C1 segment of cervical spinal cord (tissue), 14 donors: ENCODE data around the gene IFI44.

Experiments
- DNase-seq, 14 donors: peaks; one replicate each; lab custom pipeline; 2025; lab: John Stamatoyannopoulos, UW

IFI44 gene, protein sequence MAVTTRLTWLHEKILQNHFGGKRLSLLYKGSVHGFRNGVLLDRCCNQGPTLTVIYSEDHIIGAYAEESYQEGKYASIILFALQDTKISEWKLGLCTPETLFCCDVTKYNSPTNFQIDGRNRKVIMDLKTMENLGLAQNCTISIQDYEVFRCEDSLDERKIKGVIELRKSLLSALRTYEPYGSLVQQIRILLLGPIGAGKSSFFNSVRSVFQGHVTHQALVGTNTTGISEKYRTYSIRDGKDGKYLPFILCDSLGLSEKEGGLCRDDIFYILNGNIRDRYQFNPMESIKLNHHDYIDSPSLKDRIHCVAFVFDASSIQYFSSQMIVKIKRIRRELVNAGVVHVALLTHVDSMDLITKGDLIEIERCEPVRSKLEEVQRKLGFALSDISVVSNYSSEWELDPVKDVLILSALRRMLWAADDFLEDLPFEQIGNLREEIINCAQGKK

DNA sequence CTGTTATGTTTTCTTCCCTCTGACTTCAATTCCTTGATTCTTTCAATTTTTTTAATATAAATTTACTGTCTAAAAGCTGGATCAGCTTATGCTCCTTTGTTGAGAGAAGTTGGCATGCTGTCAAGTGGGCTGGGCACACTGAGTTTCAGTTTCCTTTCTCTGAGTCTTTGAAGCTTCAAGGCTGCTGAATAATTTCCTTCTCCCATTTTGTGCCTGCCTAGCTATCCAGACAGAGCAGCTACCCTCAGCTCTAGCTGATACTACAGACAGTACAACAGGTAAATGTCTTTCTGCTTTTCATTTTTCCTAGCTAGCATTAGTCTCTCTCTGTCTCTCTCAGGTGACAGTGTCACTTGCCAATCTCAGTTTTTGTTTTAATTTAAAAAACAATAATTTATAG is at the start of gene IFI44:
Gene IFI44 (plus strand): TSS at position 204 of the 400 bp plus-strand sequence. CDS start 365 bp downstream, outside the sequence.
- peak in 9 of 14 donors; percentile 8 to 68 (median 32) for DNase-seq

DNA sequence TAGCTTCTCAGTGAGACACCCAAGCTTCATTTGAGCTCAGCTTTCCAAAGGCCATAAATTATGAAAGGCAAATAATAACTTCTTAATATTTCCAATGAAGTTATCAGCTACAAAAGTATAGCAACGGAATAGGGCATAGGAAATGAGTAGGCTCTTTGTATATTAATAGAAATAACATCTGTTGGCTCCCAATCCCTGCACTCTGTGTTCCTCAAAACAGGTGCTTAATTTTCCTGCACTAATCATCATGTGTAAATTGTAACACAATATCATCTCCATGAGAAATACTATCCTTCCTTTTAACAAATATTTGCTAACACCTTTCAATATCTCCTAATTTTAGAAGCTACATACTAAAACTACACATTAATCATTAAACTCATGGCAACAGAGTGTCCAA is 48.6 kb upstream of the IFI44 start:
- no peak for DNase-seq

DNA sequence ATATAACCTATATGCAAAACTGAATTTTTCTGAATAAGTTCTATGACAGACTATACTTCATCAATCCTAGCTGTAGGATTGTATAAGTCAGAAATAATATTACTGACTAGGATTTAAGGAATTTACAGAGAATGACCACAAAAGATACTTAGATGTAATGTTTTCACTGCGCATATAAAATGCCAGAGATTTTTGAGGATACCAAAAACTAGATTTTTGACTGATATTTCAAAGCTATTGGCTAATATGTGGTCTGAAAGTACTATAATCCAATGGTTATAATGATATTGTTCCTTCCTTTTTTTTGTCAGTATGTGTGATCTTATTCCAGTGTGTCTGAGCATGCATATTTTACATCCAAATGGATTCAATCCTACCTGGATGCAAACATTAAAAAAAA is 46.4 kb upstream of the IFI44 start:
- DNase-seq = no peak

DNA sequence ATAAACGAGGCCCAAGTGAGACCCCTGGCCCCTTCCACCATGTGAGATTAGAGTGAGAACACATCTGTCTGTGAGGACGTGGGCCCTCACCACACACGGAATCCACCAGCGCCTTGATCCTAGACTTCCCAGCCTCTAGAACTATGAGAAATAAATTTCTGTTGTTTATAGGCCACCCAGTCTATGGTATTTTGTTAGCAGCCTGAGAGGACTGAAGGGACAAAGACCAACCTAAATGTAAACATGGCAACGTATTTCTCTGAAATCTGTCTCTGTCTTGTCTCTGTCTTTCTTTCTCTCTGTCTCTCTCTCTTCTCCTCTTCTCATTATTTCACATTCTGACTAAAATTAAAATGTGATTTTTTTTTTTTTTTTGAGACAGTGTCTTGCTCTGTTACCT is 45.0 kb upstream of the IFI44 start:
- DNase-seq = no peak

DNA sequence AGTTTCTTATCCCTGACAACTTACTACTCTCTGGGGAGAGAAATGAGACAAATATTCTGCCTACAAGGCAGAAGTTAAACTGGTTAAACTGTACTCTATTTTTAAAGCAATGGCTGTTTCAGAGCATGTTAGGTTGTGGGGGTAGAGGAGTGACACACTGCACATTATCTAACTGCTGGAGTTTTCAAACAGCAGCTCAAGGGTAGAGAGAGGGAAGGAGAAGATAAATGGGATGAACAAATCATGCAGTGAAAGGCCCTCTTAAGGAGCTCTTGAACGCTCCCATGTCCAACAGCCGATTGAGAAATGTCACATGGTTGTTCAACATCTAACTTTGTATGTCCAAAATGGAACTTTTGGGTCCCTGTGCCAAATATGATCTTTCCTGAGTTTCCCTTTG is 43.4 kb upstream of the IFI44 start:
- no peak for DNase-seq

DNA sequence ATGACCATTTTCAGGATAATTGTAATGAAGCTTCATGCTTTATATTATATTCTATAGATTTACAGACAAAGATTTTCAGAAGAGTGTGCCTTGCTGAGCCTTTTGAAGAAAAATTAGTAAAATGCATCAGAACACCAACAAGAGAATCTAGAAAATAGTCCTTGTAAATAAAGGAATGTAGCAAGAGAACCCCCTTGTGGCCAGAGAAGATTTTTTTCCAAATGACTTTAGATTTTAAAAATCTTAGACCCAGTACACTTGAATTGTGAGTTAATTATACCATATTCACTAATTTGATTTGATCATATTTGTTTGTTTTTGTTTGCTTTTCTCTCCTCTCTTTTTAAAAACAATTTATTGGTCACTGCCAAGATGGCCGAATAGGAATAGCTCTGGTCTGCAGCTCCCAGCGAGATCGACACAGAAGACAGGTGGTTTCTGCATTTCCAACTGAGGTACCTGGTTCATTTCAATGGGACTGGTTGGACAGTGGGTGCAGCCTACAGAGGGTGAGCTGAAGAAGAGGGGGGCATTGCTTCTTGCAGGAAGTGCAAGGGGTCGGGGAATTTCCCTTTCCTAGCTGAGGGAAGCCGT is 42.2 kb upstream of the IFI44 start:
- no peak for DNase-seq

DNA sequence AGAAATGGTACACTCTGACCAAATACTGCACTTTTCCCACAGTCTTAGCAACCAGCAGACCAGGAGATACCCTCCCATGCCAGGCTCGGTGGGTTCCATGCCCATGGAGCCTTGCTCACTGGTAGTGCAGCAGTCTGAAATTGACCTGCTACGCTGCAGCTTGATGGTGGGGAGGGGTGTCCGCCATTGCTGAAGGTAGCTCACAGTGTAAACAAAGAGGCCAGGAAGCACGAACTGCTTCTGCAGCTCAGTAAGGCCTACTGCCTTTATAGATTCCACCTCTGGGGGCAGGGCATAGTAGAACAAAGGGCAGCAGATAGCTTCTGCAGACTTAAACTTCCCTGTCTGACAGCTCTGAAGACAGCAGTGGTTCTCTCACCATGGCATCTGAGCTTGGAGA is 41.7 kb upstream of the IFI44 start:
- DNase-seq = no peak

DNA sequence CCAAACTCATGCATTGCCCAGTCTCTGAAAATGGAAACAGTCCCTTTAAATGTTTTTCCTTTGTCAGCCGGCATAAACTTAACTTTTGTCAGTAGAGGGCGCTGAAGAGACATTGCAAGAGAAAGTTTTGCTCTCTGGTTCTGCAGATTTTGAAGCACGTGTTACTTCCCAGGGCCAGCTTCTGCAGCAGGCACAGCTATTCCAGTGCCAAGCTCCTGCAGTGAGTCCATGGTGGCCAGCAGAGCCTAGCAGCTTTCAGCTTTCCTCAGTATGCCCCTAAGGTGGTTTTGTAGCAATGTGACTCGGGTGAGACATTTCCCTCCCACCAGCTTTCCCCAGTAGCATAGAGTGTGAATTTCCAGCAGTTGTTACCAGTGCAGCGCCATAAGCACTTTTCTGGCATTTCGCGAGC is 32.0 kb upstream of the IFI44 start:
- peak in 11 of 14 donors; percentile 10 to 80 (median 64) for DNase-seq

DNA sequence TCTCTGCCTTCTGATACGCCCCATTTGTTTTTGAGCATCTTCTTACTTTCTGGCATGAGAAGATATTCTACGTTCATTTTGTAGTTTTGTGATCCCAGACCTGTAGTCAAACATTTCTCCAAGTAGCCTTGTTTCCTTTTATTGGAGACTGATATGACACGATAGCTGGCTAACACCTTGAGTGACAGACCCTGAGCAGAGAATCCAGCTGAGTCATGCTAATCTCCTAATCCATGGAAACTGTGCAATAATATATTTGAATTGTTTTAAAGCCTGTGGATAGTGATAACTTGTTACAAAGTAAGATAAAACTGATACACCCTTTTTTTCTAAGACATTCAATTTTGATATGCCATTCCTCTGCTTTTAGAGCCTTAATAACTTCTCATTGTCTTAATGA is 30.6 kb upstream of the IFI44 start:
- no peak for DNase-seq

DNA sequence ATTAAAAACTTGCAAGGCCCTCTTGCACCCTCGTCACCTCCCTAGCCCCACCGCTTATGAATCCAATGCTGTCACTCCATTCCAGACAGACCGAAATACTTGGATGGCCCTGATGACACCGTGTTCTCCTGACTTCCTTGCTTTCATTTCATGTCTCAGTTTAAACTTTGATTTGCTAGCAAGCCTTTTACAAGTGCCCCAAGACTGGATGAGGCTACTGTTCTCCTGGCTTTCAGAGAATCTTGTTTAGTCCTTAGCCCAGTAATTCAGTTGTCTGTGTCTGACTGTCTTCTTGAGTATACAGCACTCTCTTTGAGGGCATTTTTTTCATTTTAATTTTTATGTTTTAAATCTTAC is 30.2 kb upstream of the IFI44 start:
- peak in 6 of 14 donors; percentile 6 to 65 (median 28) for DNase-seq

DNA sequence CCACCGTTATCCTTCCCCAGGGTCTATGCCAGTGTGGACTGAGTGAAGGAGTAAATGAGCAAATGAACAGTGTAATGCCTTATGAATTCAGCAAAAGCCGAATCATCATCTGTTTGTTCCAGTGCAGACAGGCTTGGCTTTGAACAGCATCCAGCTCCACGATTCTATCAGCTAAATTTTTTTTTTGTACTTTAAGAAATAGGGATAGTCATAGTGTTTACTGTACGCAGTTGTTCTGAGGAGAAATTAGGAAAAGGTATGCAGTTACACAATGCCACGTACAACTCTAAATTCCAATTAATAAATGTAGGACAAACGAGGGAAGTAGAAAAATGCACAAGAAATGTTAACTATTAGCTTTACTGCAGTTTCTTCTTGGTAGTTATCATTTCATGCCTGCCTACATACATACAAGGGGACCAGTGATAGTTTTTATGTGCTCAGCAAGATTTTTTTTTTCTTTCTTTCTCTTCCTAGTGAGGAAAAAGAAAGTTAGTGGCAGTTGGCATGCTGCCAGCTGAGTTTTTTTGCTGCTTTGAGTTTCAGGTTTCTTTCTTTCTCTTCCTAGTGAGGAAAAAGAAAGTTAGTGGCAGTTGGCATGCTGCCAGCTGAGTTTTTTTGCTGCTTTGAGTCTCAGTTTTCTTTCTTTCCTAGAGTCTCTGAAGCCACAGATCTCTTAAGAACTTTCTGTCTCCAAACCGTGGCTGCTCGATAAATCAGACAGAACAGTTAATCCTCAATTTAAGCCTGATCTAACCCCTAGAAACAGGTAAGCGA is 29.6 kb upstream of the IFI44 start, which contains the start of gene IFI44L:
Gene IFI44L (plus strand): TSS at position 646 of the 777 bp plus-strand sequence. CDS start 7,468 bp downstream, outside the sequence.
- DNase-seq = no peak

DNA sequence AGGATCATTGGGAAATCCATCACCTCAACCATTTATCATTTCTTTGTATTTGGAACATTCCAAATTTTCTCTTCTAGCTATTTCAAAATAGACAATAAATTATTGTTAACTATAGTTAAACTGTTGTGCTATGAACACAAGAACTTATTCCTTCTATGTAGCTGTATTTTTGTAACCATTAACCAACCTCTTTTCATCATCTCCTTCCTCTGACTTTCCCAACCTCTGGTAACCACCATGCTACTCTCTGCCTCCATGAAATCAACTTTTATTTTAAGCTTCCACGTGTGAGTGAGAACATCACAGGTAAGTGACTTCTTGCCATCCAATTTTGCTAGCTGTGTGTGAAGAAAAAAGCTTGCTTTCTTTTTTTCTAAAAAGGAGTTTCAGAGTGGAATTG is 29.0 kb upstream of the IFI44 start:
- DNase-seq = no peak

DNA sequence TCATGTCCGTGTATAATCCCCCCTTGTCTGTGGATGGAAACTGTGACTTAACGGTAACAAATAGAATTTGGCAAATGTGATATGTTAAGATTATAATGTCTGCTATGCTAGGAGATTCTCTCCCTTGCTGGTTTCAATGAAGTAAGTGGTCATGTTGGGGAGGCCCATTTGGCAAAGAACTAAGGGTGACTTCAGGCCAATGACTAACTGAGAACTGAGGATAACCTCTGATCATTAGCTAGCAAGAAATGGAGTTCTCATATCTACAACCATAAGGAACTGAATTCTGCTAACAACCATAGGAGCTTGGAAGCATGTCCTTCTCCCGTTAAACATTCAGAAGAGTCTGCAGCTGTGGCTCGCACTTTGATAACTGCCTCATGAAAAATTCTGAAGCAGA is 27.1 kb upstream of the IFI44 start:
- DNase-seq = no peak

DNA sequence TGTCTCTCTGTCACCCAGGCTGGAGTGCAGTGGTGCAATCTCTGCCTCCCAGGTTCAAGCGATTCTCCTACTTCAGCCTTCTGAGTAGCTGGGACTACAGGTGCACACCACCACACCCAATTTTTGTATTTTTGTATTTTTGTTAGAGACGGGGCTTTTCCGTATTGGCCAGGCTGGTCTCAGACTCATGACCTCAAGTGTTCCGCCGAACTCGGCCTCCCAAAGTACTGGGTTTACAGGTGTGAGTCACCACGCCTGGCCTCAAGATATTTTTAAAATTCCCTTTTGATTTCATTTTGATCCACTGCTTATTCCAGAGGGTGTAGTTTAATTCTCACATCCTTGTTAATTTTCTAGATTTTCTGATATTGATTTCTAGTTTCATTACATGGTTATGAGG is 25.6 kb upstream of the IFI44 start:
- no peak for DNase-seq

DNA sequence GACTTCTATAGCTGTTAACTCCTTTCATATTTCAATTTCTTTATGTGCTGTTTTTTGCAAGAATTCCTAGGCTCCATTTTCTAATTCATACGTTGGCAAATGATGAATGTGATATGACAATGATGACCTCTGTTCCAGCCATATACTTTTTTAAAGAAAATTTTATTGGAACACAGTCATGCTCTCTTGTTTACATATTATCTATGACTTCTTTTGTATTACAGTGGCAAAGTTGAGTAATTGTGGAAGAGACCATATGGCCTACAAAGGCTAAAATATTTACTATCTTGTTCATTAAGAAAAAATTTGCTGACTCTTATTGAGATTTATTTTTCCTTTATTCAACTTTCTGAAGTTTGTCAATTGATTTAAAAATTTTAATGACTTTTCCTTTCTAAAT is 22.3 kb upstream of the IFI44 start:
- DNase-seq = no peak

DNA sequence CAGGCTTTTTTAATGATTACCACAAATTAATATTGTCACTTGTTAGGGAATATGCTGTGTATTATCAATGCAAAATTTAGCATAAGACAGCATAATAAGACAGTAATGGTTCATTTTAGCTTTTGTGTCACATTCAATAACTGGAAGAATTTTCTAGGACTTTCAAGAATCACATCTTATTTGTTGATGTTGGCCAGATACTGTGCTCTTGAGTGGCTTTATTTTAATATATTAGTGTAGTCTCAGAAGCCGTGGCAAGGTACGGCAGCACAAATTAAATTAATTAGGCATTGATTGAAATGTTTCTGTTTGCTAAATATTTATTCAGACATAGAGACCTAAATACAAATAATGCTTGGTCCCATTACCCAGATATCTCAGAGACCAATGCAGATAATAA is 19.0 kb upstream of the IFI44 start:
- DNase-seq = no peak

DNA sequence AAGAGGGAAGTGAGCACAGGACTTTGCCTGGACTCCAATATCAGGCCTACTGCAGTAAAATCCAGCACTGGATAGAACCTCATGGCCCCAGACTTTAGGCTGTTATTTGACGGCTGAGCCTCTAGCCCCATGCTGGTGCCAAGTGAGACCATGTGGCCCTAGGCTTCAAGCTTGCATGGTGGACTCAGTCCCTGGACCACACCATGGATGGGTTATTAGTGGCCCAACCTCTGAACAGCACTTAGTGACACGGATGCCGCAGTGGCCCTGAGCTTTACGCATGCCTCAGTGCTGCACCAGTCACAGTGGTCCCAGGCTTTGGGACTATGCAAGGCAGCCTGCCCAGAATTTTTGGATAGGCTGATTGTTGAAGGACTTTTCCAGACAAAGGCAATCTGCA is 16.4 kb upstream of the IFI44 start:
- no peak for DNase-seq

DNA sequence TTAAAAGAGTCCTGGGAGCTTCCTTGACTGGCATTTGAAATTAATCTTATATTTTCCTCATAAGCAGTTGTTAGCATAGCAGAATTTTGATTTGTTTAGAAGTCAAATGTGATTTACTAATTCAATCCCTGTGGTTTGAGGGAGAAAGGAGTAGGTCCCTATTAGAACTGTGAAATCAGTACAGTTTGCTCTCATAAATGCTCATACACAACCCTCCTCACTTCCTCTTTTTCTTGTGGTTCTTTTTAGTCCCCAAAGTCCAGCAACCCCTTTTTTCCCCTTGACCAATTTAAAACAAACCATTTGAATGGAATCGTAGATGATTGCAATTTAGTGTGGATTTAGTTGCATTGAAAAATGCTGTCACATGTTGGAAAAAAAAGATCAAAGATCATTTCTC is 9.2 kb upstream of the IFI44 start:
- no peak for DNase-seq

DNA sequence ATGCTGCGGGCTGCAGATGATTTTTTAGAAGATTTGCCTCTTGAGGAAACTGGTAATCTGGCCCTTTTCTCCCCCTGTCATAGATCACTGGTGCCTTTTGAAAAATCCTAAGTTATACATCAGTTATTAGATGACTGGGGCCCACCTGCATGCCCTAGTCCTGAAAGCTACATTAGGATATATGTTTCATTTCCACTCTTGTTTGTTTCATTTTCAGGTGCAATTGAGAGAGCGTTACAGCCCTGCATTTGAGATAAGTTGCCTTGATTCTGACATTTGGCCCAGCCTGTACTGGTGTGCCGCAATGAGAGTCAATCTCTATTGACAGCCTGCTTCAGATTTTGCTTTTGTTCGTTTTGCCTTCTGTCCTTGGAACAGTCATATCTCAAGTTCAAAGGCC is 8.1 kb upstream of the IFI44 start:
- no peak for DNase-seq

DNA sequence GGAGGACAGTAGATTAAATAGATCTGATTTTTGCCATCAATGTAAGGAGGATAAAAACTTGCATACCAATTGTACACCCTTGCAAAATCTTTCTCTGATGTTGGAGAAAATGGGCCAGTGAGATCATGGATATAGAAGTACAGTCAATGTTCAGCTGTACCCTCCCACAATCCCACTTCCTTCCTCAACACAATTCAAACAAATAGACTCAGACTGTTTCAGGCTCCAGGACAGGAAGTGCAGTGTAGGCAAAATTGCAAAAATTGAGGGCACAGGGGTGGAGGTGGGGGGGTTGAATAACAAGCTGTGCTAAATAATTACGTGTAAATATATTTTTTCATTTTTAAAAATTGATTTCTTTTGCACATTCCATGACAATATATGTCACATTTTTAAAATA is 3.9 kb upstream of the IFI44 start:
- DNase-seq = no peak

DNA sequence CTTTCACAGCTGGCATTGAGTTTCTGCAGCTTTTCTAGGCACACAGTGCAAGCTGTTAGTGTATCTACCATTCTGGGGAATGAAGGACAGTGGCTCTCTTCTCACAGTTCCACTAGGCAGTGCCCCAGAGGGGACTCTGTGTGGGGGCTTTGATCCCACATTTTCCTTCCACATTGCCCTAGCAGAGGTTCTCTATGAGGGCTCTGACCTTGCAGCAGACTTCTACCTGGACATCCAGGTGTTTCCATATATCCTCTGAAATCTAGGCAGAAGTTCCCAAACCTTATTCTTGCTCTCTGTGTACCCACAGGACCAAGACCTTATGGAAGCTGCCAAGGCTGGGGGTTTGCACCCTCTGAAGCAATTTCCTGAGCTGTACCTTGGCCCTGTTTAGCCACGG is 2.4 kb upstream of the IFI44 start:
- no peak for DNase-seq

DNA sequence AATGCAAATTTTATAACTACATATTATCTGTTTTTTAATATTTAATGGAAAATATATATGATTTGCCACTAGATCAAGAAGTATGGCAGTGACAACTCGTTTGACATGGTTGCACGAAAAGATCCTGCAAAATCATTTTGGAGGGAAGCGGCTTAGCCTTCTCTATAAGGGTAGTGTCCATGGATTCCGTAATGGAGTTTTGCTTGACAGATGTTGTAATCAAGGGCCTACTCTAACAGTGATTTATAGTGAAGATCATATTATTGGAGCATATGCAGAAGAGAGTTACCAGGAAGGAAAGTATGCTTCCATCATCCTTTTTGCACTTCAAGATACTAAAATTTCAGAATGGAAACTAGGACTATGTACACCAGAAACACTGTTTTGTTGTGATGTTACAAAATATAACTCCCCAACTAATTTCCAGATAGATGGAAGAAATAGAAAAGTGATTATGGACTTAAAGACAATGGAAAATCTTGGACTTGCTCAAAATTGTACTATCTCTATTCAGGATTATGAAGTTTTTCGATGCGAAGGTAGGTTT is 556 bp downstream of the IFI44 start:
- DNase-seq = no peak
